Loucy (cell line): ENCODE data around the gene CYS1.

Source experiments
- EZH2phosphoT487 ChIP-seq: fragments of 200-600 bp; IDR thresholded peaks from 2 replicates; pipeline ENCODE4 v1.6.1; 2018; ENCODE audit warnings: antibody characterized with exemption, mild to moderate bottlenecking, moderate library complexity, borderline replicate concordance
- TF ChIP-seq, protein P1 (sequence below): fragments of 200-600 bp; sonication (generic); conservative IDR thresholded peaks from 2 replicates; pipeline ENCODE4 v1.5.1; 2014; ENCODE audit warnings: mild to moderate bottlenecking, antibody characterized with exemption, low read length

DNA sequence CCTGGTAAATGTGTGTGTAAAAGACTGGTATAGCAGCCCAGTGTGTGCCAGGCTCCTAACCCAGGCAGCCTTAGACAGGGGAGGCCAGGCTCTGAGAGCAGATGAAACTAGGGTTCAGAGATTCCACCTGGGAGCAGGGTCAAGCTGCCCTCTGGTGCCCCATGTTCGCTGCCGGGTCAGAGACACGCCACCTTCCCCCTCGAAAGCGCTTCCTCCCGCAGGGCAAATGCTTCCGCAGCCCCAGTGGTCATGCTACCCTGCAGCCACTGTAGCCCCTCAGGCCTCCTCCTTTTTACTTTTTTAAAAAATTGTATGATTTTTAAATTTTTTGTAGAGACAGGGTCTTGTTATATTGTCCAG is 47.5 kb downstream of the CYS1 start:
- TF ChIP-seq, protein P1, sequence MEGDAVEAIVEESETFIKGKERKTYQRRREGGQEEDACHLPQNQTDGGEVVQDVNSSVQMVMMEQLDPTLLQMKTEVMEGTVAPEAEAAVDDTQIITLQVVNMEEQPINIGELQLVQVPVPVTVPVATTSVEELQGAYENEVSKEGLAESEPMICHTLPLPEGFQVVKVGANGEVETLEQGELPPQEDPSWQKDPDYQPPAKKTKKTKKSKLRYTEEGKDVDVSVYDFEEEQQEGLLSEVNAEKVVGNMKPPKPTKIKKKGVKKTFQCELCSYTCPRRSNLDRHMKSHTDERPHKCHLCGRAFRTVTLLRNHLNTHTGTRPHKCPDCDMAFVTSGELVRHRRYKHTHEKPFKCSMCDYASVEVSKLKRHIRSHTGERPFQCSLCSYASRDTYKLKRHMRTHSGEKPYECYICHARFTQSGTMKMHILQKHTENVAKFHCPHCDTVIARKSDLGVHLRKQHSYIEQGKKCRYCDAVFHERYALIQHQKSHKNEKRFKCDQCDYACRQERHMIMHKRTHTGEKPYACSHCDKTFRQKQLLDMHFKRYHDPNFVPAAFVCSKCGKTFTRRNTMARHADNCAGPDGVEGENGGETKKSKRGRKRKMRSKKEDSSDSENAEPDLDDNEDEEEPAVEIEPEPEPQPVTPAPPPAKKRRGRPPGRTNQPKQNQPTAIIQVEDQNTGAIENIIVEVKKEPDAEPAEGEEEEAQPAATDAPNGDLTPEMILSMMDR, result no peak
- no peak for TF ChIP-seq EZH2phosphoT487
